Measurements from ENCODE around the gene RAB23. TPM values are rescaled to one million over a fixed set of nuclear protein-coding genes. Genes with fewer than 3 reads are reported as not detected.

RAB23 gene
- total and polyA plus RNA-seq, 2 experiments from 2014 or later: 5.2 to 16.7 TPM

DNA sequence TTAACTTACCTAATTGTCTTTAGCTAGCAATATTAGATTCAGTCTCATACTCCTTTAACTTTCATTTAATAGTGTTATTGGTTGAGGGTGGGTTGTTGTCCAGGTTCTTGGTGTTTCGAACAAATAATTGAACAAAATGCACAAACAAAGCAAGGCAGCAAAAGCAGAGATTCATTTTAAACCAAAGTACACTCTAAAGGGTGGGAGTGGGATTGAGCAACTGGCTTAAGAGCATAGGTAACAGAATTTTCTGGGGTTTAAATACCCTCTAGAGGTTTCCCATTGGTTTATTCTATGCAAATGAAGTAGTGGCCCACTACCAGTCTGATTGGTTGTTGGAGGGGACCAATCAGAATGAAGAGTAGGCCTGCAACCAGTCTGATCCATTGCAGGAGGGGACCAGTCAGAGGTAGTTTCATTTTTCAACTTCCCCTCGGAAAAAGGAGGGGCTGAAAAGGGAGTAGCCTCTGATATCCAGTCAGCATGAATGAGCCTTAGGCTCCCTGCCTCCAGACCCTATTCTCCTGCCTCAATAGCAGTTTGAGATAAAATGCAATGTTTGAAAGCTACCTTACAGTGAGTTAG lies 26.3 kb upstream of the RAB23 start (continued):
- TF ChIP-seq ZNF331 (CRISPR knock-in tag; IDR thresholded peaks at IDR 0.05; ENCODE audit: low read depth) (no peak), ZNF114 (CRISPR knock-in tag; IDR thresholded peaks at IDR 0.05) (no peak), JUNB (IDR thresholded peaks at IDR 0.05; ENCODE audit: unreplicated experiment) (no peak)

DNA sequence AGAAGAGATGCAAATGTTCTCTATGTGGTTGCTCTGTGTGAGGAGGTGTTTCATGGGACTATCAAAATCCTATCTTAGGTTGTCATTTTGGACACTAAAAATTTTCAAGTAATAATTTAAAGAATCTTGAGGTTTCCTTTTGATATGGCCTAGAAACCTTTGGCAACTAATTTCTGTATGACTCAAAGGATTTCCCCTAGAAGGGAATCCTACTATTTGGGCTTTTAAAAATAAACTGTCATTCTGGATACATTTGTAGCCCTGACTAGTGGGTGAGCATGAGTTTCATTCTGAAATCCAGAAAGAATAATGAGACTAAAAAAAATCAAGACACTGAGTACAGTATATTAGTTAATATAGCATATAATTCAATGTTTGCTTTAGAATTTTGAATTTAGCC lies 25.5 kb upstream of the RAB23 start:
- Mint-ChIP-seq H3K4me1 (peaks cover under 1% of the 10 kb centered on the region; the same call in 1 of the 3 replicates), H3K27me3 (ENCODE audit: insufficient read depth, low read depth, poor library complexity) (peaks cover 1% of the 10 kb centered on the region), H3K4me3 (no peak overlapping the region), H3K9me3 (no peaks in the 10 kb centered on the region), H3K27ac (no peak overlapping the region), H3K36me3 (ENCODE audit: low read depth) (no peaks in the 10 kb centered on the region)
- Histone ChIP-seq H3F3A (replicated peaks; ENCODE audit: low read depth) (no peaks in the 10 kb centered on the region), H3K27me3 (ENCODE audit: insufficient read depth) (no peaks in the 10 kb centered on the region), H3K79me2 (replicated peaks; ENCODE audit: insufficient read depth) (no peaks in the 10 kb centered on the region), H4K20me1 (replicated peaks; ENCODE audit: insufficient read depth) (no peaks in the 10 kb centered on the region), H3K36me3 (ENCODE audit: insufficient read depth) (no peaks in the 10 kb centered on the region), H3K4me3 (no peak overlapping the region), H3K4me1 (ENCODE audit: insufficient read depth) (no peaks in the 10 kb centered on the region), H3K27ac (ENCODE audit: low read depth) (no peak overlapping the region), H3K9me2 (ENCODE audit: insufficient read depth) (no peaks in the 10 kb centered on the region), H2AFZ (no peak overlapping the region), H3K4me2 (no peak overlapping the region)
- ATAC-seq (no peak), DNase-seq (ENCODE audit: low spot score) (no peak)
- TF ChIP-seq ZNF331 (CRISPR knock-in tag; IDR thresholded peaks at IDR 0.05; ENCODE audit: low read depth) (no peak), REST (IDR thresholded peaks at IDR 0.05; ENCODE audit: unreplicated experiment) (no peak), ETS1 (IDR thresholded peaks at IDR 0.05) (no peak), POLR2AphosphoS5 (IDR thresholded peaks at IDR 0.05; ENCODE audit: low read depth) (no peak), STAT1 (IDR thresholded peaks at IDR 0.05; ENCODE audit: unreplicated experiment) (no peak), JUNB (IDR thresholded peaks at IDR 0.05; ENCODE audit: unreplicated experiment) (no peak), NANOG (IDR thresholded peaks at IDR 0.05; ENCODE audit: borderline replicate concordance) (no peak), CREB1 (CRISPR knock-in tag; IDR thresholded peaks at IDR 0.05; ENCODE audit: low read depth) (no peak), ZNF114 (CRISPR knock-in tag; IDR thresholded peaks at IDR 0.05) (no peak), EZH2phosphoT487 (IDR thresholded peaks at IDR 0.05; ENCODE audit: unreplicated experiment) (no peak), EZH2 (IDR thresholded peaks at IDR 0.05; ENCODE audit: low read depth, unreplicated experiment) (no peak)
- TF ChIP-seq, protein P1, sequence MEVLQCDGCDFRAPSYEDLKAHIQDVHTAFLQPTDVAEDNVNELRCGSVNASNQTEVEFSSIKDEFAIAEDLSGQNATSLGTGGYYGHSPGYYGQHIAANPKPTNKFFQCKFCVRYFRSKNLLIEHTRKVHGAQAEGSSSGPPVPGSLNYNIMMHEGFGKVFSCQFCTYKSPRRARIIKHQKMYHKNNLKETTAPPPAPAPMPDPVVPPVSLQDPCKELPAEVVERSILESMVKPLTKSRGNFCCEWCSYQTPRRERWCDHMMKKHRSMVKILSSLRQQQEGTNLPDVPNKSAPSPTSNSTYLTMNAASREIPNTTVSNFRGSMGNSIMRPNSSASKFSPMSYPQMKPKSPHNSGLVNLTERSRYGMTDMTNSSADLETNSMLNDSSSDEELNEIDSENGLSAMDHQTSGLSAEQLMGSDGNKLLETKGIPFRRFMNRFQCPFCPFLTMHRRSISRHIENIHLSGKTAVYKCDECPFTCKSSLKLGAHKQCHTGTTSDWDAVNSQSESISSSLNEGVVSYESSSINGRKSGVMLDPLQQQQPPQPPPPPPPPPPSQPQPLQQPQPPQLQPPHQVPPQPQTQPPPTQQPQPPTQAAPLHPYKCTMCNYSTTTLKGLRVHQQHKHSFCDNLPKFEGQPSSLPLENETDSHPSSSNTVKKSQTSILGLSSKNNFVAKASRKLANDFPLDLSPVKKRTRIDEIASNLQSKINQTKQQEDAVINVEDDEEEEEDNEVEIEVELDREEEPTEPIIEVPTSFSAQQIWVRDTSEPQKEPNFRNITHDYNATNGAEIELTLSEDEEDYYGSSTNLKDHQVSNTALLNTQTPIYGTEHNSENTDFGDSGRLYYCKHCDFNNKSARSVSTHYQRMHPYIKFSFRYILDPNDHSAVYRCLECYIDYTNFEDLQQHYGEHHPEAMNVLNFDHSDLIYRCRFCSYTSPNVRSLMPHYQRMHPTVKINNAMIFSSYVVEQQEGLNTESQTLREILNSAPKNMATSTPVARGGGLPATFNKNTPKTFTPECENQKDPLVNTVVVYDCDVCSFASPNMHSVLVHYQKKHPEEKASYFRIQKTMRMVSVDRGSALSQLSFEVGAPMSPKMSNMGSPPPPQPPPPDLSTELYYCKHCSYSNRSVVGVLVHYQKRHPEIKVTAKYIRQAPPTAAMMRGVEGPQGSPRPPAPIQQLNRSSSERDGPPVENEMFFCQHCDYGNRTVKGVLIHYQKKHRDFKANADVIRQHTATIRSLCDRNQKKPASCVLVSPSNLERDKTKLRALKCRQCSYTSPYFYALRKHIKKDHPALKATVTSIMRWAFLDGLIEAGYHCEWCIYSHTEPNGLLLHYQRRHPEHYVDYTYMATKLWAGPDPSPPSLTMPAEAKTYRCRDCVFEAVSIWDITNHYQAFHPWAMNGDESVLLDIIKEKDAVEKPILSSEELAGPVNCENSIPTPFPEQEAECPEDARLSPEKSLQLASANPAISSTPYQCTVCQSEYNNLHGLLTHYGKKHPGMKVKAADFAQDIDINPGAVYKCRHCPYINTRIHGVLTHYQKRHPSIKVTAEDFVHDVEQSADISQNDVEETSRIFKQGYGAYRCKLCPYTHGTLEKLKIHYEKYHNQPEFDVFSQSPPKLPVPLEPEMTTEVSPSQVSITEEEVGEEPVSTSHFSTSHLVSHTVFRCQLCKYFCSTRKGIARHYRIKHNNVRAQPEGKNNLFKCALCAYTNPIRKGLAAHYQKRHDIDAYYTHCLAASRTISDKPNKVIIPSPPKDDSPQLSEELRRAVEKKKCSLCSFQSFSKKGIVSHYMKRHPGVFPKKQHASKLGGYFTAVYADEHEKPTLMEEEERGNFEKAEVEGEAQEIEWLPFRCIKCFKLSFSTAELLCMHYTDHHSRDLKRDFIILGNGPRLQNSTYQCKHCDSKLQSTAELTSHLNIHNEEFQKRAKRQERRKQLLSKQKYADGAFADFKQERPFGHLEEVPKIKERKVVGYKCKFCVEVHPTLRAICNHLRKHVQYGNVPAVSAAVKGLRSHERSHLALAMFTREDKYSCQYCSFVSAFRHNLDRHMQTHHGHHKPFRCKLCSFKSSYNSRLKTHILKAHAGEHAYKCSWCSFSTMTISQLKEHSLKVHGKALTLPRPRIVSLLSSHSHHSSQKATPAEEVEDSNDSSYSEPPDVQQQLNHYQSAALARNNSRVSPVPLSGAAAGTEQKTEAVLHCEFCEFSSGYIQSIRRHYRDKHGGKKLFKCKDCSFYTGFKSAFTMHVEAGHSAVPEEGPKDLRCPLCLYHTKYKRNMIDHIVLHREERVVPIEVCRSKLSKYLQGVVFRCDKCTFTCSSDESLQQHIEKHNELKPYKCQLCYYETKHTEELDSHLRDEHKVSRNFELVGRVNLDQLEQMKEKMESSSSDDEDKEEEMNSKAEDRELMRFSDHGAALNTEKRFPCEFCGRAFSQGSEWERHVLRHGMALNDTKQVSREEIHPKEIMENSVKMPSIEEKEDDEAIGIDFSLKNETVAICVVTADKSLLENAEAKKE (CRISPR knock-in tag; IDR thresholded peaks at IDR 0.05): no peak
- TF ChIP-seq, protein P2, sequence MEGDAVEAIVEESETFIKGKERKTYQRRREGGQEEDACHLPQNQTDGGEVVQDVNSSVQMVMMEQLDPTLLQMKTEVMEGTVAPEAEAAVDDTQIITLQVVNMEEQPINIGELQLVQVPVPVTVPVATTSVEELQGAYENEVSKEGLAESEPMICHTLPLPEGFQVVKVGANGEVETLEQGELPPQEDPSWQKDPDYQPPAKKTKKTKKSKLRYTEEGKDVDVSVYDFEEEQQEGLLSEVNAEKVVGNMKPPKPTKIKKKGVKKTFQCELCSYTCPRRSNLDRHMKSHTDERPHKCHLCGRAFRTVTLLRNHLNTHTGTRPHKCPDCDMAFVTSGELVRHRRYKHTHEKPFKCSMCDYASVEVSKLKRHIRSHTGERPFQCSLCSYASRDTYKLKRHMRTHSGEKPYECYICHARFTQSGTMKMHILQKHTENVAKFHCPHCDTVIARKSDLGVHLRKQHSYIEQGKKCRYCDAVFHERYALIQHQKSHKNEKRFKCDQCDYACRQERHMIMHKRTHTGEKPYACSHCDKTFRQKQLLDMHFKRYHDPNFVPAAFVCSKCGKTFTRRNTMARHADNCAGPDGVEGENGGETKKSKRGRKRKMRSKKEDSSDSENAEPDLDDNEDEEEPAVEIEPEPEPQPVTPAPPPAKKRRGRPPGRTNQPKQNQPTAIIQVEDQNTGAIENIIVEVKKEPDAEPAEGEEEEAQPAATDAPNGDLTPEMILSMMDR (conservative IDR thresholded peaks at IDR 0.05; ENCODE audit: low read depth in 2 of 2): no peak

Data from GM23338 (cell line).